ENCODE measurements around the gene DPM1.

The DPM1 gene

DNA sequence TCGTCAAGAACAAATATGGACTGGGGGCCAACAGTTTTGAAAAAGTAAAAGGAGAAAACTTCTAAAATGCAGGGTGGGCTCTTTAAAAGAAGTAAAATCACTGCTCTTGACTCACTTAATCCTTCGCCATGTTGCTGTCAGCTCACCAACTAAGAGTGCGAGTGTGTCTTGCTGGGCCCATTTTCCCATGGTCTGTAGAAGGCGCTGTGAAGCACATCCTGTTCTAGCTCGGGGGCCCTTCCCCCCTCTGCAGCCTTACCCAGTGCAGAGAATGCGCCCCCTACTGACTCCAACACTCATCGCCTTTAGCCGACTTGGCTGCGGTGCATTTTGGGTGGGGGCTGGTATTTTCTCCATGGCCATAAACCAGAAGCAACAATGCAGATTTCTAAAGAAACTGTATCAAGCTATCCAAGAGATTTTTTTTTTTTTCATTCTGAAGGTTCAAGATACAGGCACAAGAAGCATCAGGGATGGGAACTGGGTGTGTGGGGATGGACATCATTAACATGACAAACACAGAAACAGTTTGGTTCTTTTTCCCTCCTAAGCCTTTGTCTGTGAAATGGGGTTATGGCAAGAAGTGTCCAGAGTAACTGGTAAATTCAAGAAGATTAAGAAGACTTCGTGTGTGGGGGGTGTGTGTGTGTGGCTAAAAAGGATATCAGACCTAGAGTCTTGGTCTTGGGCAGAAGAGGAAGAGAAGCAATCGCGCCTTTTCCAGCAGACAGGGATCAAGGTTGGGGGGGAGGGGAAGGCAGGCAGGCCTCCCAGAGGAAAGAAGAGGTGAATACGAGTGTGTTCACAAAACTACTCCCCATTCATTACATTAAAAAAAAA lies 28.8 kb downstream of the DPM1 start:
- DNase-seq = peak; percentile 94 to 97 (median 97)

GRCh38 chr20:50928469-50928868 lies 29.9 kb downstream of the DPM1 start:
- DNase-seq = no peak

GRCh38 chr20:50926530-50926929 lies 31.8 kb downstream of the DPM1 start:
- DNase-seq = peak in 1 of 3 donors; percentile 29

- peak; percentile 28 to 48 (median 44) for DNase-seq
Observed at GRCh38 chr20:50924261-50924920, 33.9 kb downstream of the DPM1 start.

DNA sequence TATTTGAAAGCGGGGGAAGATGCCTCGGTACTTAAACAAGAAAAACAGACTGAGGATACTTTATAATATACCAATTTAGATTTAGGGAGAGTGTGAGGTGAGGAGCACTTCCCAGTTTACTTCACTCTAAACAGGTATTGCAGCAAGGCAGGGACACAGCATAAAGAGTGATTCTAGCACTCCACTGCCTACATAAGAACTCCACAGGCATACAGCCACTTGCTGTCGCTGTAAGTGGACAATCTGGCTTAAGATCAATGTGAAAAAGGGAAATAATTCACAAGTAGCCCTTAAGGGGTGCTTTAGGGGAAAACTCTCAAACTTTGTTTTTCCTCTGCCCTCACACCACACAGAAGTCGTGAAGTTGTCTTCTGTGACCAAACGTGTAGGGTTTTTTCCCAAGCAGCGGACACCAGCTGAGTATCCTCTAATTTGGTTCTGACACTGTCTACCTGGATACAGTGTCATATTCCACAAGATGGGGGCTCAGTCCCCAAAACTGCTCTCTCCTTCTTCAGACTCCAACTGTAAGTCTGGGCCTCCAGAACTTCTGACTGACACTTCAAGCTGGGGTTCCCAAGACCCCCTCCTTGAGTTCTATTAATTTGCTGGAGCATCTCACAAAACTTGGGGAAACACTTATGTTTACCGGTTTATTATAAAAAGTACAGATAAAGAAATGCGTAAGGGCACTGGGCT lies 36.4 kb downstream of the DPM1 start:
- no peak for DNase-seq

DNA sequence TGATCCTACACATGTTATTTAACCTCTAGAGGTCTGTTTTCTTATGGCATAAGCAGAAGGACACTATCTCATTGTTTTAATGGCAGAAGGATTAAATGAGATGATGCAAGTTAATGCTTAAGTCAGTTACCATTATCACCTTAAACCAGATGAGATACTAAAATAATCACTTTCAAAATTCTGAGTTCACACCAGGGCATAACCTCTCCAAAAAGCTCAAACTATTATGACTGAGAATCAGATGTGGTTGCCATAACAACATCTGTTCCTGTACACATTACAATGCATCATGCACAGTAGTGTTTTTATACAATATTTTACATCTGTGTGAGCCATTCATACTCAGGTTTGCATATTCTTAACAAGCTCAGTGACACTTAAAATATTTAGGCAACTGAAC lies 37.3 kb downstream of the DPM1 start:
- no peak for DNase-seq

DNA sequence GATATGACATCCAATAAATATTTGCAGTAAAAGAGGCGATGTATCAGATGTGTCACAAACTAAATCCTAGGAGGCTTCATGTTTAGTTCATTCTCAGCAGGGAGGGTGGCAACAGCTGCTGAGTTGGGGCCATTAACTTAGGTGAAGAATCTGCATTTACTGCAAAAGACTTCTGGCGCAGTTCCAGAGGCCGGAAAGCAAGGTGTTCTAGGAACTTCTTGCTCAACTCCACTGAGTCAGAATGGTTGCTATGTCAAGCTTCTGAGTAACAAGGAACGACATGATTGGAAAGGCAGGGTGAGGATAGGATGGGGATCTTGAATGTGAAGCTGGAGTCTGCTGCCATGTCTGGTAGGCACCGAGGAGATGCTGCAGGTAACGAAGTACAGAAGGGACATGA lies 38.8 kb downstream of the DPM1 start:
- DNase-seq = no peak

GRCh38 chr20:50918403-50918802 lies 39.9 kb downstream of the DPM1 start:
- no peak for DNase-seq

GRCh38 chr20:50916934-50917333 lies 41.4 kb downstream of the DPM1 start:
- DNase-seq = no peak

GRCh38 chr20:50916257-50916656 lies 42.1 kb downstream of the DPM1 start:
- DNase-seq = no peak

DNA sequence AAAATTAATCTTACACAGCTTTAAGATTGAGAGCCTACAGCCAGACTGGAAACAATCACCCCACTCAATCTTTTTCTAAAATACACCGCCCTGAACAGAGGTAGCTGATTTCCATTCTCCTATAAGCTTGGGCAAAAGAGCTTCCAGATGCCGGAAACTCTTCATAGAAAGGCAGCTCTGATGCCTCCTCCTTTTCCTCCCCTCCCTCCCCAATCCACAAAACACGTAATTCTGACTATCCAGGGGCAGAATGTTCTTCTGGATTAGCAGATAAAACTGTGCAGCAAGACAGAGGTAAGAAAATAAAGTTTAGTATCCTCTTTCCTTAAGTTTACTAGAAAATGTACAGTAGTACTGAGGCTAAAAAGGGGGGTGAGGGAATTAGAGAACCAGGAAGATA lies 42.9 kb downstream of the DPM1 start:
- no peak for DNase-seq

DNA sequence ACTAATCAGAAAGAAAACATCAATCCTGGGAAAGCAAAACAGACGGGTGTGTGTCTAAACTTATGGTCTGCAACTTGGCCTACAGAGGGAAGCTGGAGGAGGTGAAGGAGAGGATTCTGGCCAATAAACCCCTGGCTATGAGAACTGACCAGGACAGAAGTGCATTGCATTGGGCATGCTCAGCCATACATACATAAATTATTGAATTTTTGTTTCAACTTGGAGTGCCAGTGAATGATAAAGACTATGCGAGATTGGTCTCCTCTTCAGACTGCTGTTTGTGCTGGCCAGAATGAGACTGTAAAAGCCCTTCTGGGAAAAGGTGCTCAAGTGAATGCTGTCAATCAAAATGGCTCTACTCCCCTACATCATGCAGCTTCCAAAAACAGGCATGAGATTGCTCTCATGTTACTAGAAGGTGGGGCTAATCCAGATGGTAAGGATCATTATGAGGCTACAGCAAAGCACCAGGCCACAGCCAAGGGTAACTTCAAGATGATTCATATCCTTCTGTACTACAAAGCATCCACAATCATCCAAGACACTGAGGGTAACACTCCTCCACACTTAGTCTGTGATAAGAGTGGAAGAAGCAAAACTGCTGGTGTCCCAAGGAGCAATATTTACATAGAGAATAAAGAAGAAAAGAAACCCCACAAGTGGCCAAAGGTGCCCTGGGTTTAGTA lies 44.5 kb downstream of the DPM1 start:
- no peak for DNase-seq

DNA sequence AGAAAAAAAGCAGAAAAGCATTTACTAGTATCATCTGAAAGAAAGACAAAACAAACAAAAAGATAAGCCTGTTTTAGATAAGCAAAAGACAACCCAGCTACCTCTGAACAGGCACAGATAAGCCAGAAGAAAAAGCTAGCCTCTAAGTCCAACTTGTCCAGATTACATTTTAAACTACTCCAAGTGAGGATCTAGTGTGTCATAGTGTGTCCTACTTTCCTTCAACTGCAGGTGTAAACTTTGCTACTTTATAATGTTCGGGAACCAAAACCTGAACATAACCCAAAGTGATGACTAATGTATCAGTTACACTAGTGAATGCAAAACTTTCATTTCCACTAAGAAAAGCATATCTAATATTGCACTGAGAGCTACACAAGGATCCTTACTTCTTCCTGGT lies 46.6 kb downstream of the DPM1 start:
- no peak for DNase-seq

DNA sequence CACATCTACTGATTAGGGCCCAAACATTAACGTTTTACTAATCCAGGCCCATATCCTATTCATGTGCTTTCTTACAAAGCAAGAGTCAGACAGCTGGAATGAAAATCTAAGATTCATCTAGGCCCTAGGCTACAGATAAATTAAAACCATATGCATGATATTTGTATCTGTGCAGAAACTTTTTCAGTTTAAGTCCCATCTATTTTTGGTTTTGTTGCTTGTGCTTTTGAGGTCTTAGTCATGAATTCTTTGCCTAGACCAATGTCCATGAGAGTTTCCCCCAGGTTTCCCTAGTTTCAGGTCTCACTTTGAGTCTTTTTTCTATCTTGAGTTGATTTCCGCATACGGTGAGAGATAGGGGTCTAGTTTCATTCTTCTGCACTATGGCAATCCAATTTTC lies 47.3 kb downstream of the DPM1 start:
- DNase-seq = no peak

GRCh38 chr20:50909413-50909812 lies 48.9 kb downstream of the DPM1 start:
- DNase-seq = no peak

DNA sequence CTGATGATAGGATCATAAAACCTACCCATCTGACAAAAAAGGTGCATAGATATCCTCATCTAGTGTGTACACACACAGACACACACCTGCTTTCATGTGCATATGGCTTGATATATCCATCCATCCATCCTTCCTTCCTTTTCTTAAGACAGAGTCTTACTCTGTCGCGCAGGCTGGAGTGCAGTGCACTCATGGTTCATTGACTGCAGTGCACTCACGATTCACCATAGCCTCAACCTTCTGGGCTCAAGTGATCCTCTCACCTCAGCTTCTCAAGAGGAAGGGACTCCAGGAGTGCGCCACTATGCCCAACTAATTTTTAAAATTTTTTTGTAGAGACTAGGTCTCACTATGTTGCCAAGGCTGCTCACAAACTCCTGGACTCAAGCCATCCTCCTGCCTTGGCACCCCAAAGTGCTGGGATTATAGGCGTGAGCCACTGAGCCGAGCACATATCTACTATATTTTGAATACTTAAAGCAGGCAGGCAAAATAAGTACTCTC lies 54.2 kb downstream of the DPM1 start:
- no peak for DNase-seq

DNA sequence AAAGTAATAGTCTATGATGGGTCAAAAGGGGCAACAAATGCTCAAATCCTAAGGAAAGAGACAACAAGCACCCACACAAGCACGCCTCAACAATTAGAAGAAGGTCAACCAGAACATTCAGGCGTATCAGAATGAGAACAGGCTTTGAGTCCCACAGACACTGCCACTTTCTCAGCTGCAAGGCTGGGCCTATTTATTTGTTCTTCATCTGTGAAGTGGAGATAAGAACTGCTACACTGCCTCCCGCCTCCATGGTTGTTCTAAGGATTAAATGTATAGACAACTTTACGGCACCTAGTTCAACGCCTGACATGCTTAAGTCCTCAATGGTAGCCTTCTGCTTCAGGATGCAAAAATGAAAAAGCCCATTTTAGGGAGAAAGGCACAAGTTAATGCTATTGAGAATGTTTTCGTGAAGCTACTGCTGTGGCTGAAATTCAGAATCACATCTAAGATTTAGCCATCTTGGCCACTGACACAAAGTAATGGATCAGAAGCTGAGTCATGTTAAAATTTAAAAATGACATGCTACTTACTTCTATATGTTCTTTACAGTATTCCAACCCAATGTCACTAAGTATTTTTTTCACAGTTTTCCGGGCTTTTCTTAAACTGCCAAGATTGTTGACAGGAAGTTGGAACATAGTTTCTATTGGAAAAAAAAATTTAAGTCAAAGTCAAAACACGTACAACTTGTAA lies 54.8 kb downstream of the DPM1 start:
- no peak for DNase-seq

GRCh38 chr20:50901301-50901700 lies 57.0 kb downstream of the DPM1 start:
- DNase-seq = no peak

GRCh38 chr20:50900261-50900660 lies 58.1 kb downstream of the DPM1 start:
- DNase-seq = no peak

GRCh38 chr20:50898475-50898874 lies 59.9 kb downstream of the DPM1 start:
- DNase-seq = no peak

- DNase-seq = no peak
Observed at GRCh38 chr20:50895111-50895830, 63.1 kb downstream of the DPM1 start.

DNA sequence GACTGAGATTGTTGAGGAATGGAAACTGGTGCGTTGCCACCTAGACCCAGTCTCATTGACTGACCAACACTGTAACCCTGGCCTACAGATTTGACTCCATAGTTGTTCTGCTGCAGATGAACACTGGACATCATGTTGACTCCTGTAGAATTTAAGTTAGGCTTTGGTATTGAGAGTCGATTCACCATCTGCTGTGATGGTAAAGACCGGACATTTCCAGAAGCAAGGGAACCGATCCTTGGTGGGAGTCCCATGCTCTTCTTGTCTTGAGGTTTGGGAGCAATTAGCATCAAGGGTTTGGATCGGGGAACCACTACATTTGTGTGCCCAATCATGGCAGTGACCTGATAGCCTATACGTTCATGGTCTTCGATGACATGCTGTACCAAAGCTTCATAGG lies 64.7 kb downstream of the DPM1 start:
- no peak for DNase-seq

Data from suppressor macrophage treated with lipopolysaccharide for 1 hour (primary cell).